HG02610 (cell line): Measurements from ENCODE around the gene RUNX1.

Source experiments
- ATAC-seq: cut with Tn5 transposase; IDR thresholded peaks from one replicate; pipeline ENCODE4 v1.9.1; 2021; ENCODE audit warnings: mild to moderate bottlenecking, moderate library complexity; ENCODE audit not compliant: unreplicated experiment

Gene RUNX1

GRCh38 chr21:34797921-34798535 lies 251.1 kb downstream of the RUNX1 start:
- ATAC-seq = no peak

- ATAC-seq = no peak
These were observed 251.9 kb downstream of the RUNX1 start for GRCh38 chr21:34797201-34797525.

GRCh38 chr21:34796518-34797200 lies 252.4 kb downstream of the RUNX1 start:
- no peak for ATAC-seq

GRCh38 chr21:34795548-34796180 lies 253.4 kb downstream of the RUNX1 start:
- ATAC-seq = no peak

- ATAC-seq = no peak
These were observed 253.9 kb downstream of the RUNX1 start for GRCh38 chr21:34795175-34795547.

GRCh38 chr21:34794686-34795085 lies 254.4 kb downstream of the RUNX1 start:
- no peak for ATAC-seq

GRCh38 chr21:34793471-34793870 lies 255.6 kb downstream of the RUNX1 start:
- no peak for ATAC-seq

- no peak for ATAC-seq
These were observed 256.5 kb downstream of the RUNX1 start for GRCh38 chr21:34792504-34793089.

- ATAC-seq = no peak
These were observed 257.2 kb downstream of the RUNX1 start for GRCh38 chr21:34791776-34792503.

GRCh38 chr21:34790834-34791233 lies 258.3 kb downstream of the RUNX1 start:
- ATAC-seq = no peak

GRCh38 chr21:34790341-34790740 lies 258.8 kb downstream of the RUNX1 start:
- ATAC-seq = no peak

- no peak for ATAC-seq
These were observed 260.2 kb downstream of the RUNX1 start for GRCh38 chr21:34788879-34789278.

GRCh38 chr21:34783815-34784214 lies 265.3 kb downstream of the RUNX1 start:
- no peak for ATAC-seq

GRCh38 chr21:34782506-34783360 lies 266.4 kb downstream of the RUNX1 start:
- no peak for ATAC-seq

- no peak for ATAC-seq
These were observed 267.6 kb downstream of the RUNX1 start for GRCh38 chr21:34781526-34781925.

GRCh38 chr21:34779860-34780259 lies 269.2 kb downstream of the RUNX1 start:
- no peak for ATAC-seq

- ATAC-seq = no peak
These were observed 273.3 kb downstream of the RUNX1 start for GRCh38 chr21:34775793-34776192.

- no peak for ATAC-seq
These were observed 274.4 kb downstream of the RUNX1 start for GRCh38 chr21:34774750-34775149.

- no peak for ATAC-seq
These were observed 277.5 kb downstream of the RUNX1 start for GRCh38 chr21:34771512-34772028.

- ATAC-seq = no peak
These were observed 278.5 kb downstream of the RUNX1 start for GRCh38 chr21:34770576-34770975.
